Endothelial cell of umbilical vein (primary cell): ENCODE results near the gene GSN. TPM values are rescaled to one million over a fixed set of nuclear protein-coding genes. Genes with fewer than 3 reads are reported as not detected.

Experiments
- BruUV-seq: library from RNA; stranded (reverse); fragments of 400-500 nt; replicated peaks from 2 replicates; lab custom pipeline; 2021; lab: Mats Ljungman, UMichigan
- CTCF ChIA-PET: fragments of 300-600, 350-600 bp; sonication (Branson Sonifier 250); formaldehyde crosslinking; loops from one replicate; lab custom pipeline; 2021; ENCODE audit warnings: antibody characterized with exemption, inconsistent platforms; lab: Charles Lee
- POLR2A ChIA-PET: fragments of 300-600, 350-600 bp; sonication (Branson Sonifier 250); formaldehyde crosslinking; loops from one replicate; lab custom pipeline; 2021; ENCODE audit warnings: antibody characterized with exemption, inconsistent platforms; lab: Charles Lee
- DNase-seq: peaks from one replicate; pipeline ENCODE4 v3.0.0-alpha.2; 2011; ENCODE audit warnings: low read depth, low spot score
- FAIRE-seq: peaks from 2 replicates; lab custom pipeline; 2011; peaks lifted over from hg19 to GRCh38; lab: Jason Lieb, UNC
- H2AFZ ChIP-seq: 2 replicates; pipeline ENCODE4 v1.6.0; 2012; ENCODE audit warnings: low read depth, low read length, control low read depth, inconsistent platforms
- H3K27ac ChIP-seq: 2 replicates; pipeline ENCODE4 v1.5.1; 2011; ENCODE audit warnings: low read depth, mild to moderate bottlenecking, control low read depth, low read length, moderate library complexity; ENCODE audit not compliant: insufficient read depth
- H3K27me3 ChIP-seq, 2 experiments: 2 replicates each; pipeline versions ENCODE4 v1.6.0 to v1.6.1; 2011; ENCODE audit warnings: low read length in 2 of 2, mixed read lengths in 1 of 2; ENCODE audit not compliant: control insufficient read depth in 2 of 2, insufficient read depth in 2 of 2
- H3K36me3 ChIP-seq, 2 experiments: 2 replicates in 1 of 2; 3 replicates in 1 of 2; pipeline ENCODE4 v1.5.1; 2011; ENCODE audit warnings: low read length in 2 of 2, mild to moderate bottlenecking in 1 of 2, moderate library complexity in 1 of 2; ENCODE audit not compliant: control insufficient read depth in 2 of 2, insufficient read depth in 2 of 2; ENCODE audit errors: extremely low read depth in 1 of 2
- H3K4me1 ChIP-seq: 3 replicates; pipeline ENCODE4 v1.5.1; 2011; ENCODE audit warnings: mild to moderate bottlenecking, low read length; ENCODE audit not compliant: control insufficient read depth, insufficient read depth; ENCODE audit errors: extremely low read depth
- H3K4me2 ChIP-seq: 2 replicates; pipeline ENCODE4 v1.6.1; 2011; ENCODE audit warnings: low read length, control low read depth, mixed read lengths; ENCODE audit not compliant: insufficient read depth
- H3K4me3 ChIP-seq, 3 experiments: fragments of 200-600 bp in 1 of 3; sonication (generic), shearing (Covaris generic) in 1 of 3; replicated peaks in 1 of 3; 2 replicates each; pipeline ENCODE4 v1.5.1; 2011 to 2016; ENCODE audit warnings: control low read depth in 3 of 3, low read length in 3 of 3, mild to moderate bottlenecking in 2 of 3, inconsistent platforms in 1 of 3, low read depth in 1 of 3, moderate library complexity in 1 of 3; ENCODE audit not compliant: insufficient read depth in 1 of 3
- H3K79me2 ChIP-seq: 2 replicates; pipeline ENCODE4 v1.6.0; 2012; ENCODE audit warnings: low read length, inconsistent platforms; ENCODE audit not compliant: control insufficient read depth, insufficient read depth
- H3K9ac ChIP-seq: replicated peaks from 2 replicates; pipeline ENCODE3; 2011; ENCODE audit warnings: low read length, control low read depth; ENCODE audit not compliant: insufficient read depth; ENCODE audit errors: extremely low read depth
- H3K9me1 ChIP-seq: replicated peaks from 3 replicates; pipeline ENCODE4 v1.6.0; 2011; ENCODE audit warnings: mild to moderate bottlenecking, low read length; ENCODE audit not compliant: control insufficient read depth, insufficient read depth; ENCODE audit errors: extremely low read depth
- H3K9me3 ChIP-seq: replicated peaks from 2 replicates; pipeline ENCODE4 v1.5.1; 2012; ENCODE audit warnings: low read length, inconsistent platforms; ENCODE audit not compliant: control insufficient read depth, insufficient read depth
- H4K20me1 ChIP-seq: replicated peaks from 2 replicates; pipeline ENCODE3; 2011; ENCODE audit warnings: mild to moderate bottlenecking, low read length; ENCODE audit not compliant: control insufficient read depth, insufficient read depth; ENCODE audit errors: extremely low read depth
- EZH2 ChIP-seq: IDR thresholded peaks from 2 replicates; pipeline ENCODE4 v1.6.1; 2012; ENCODE audit warnings: borderline replicate concordance, low read depth, mild to moderate bottlenecking, moderate library complexity, low read length, inconsistent platforms; ENCODE audit not compliant: severe bottlenecking
- FOS ChIP-seq: IDR thresholded peaks from 2 replicates; pipeline ENCODE4 v1.6.1; 2011; ENCODE audit warnings: mild to moderate bottlenecking, low read length, moderate library complexity, borderline replicate concordance; ENCODE audit not compliant: insufficient read depth
- GATA2 ChIP-seq: IDR thresholded peaks from 2 replicates; pipeline ENCODE4 v1.7.0; 2011; ENCODE audit warnings: low read depth, mild to moderate bottlenecking, moderate library complexity, mixed read lengths, low read length; ENCODE audit not compliant: insufficient read length, insufficient read depth
- JUN ChIP-seq: IDR thresholded peaks from 2 replicates; pipeline ENCODE4 v1.6.1; 2011; ENCODE audit warnings: borderline replicate concordance, low read depth; ENCODE audit not compliant: insufficient read length, insufficient read depth
- MYC ChIP-seq: IDR thresholded peaks from one replicate; pipeline ENCODE4 v1.6.1; 2011; ENCODE audit warnings: mild to moderate bottlenecking, low read depth, low read length
- POLR2A ChIP-seq: IDR thresholded peaks from 2 replicates; pipeline ENCODE4 v1.6.1; 2012; ENCODE audit warnings: low read depth, mild to moderate bottlenecking, control low read depth, low read length
- POLR2AphosphoS5 ChIP-seq: IDR thresholded peaks from 2 replicates; pipeline ENCODE4 v1.6.1; 2012; ENCODE audit warnings: low read depth, mild to moderate bottlenecking, control low read depth, low read length, moderate library complexity; ENCODE audit not compliant: insufficient read depth
- dilution Hi-C: fragments of 300-500 bp; cut with MboI; formaldehyde crosslinking; loops from one replicate; pipeline ENCODE4 v1.15.0; 2019; ENCODE audit warnings: low sequenced_read_pairs; ENCODE audit not compliant: extremely low pct_ligation_motif_present
- intact Hi-C: fragments of 100-400 bp; cut with micrococcal nuclease; formaldehyde crosslinking; loops from one replicate; pipeline ENCODE4 v1.10.0; 2022
- polyA plus RNA-seq, 4 experiments: library from polyadenylated mRNA; depleted of rRNA in 3 of 4; stranded (reverse) in 3 of 4; unstranded in 1 of 4; fragments of >200 nt; gene quantifications; 2 replicates each; pipeline versions ENCODE4 v1.2.1 to v1.2.3, GENCODE V29; 2011 to 2012; ENCODE audit warnings: missing spikeins in 1 of 4
- total RNA-seq: library from RNA; stranded (reverse); gene quantifications from 2 replicates; pipeline ENCODE4 v1.2.3, GENCODE V29; 2021
- TF ChIP-seq, protein P1 (sequence below): IDR thresholded peaks from 2 replicates; pipeline ENCODE4 v1.6.1; 2011; ENCODE audit not compliant: insufficient read depth, insufficient read length
- TF ChIP-seq, protein P2 (sequence below), 2 donors: IDR thresholded peaks; 1 replicate in 1 of 2; 2 replicates in 1 of 2; pipeline ENCODE4 v1.5.1; 2011; ENCODE audit warnings: low read length in 2 of 2, mild to moderate bottlenecking in 2 of 2, moderate library complexity in 2 of 2, control low read depth in 1 of 2, inconsistent platforms in 1 of 2, low read depth in 1 of 2; ENCODE audit not compliant: insufficient read depth in 1 of 2; ENCODE audit errors: extremely low read depth in 1 of 2

Gene GSN
- total and polyA plus RNA-seq, 2 donors (not counting 3 experiments of a cell fraction or from before 2014, with no cell fraction given) = 130 to 232 TPM

DNA sequence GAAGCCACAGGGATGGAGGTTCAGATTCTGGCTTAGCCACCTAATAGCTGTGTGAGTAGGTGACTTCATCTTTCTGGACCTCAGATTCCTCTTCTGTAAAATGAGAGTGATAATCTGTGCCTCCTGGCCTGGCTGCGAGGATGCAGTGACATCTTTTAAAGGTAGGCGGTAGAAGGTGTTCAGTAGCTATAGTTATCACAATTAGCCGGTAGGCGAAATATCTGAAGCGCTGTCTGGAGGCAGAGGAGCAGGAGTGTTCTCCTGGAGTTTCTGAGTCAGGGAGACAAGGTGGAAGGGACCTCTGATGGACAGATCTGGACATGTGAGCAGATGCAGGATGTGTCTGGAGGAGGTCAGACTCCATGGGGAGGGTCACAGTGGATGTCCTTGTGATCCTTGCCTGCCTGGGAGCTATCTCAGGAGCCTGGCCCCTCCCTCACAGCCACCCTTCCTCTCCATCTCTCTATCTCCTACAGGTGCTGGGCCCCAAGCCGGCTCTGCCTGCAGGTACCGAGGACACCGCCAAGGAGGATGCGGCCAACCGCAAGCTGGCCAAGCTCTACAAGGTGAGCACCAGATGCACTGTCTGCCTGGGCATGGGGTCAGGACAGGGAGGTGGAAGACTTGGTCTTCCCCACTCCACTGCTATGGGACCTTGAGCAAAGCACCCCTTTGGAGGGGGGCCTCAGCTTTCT, 45.6 kb downstream of the GSN start:
- Histone ChIP-seq H3K27ac (no peak overlapping the region), H3K4me2 (no peak overlapping the region), H3K4me3 (no peak overlapping the region), H2AFZ (no peak overlapping the region), H3K27me3 (no peaks in the 10 kb centered on the region), H3K36me3 (peaks cover 17 to 36% of the 10 kb centered on the region in 2 experiments), H3K9ac (no peak overlapping the region), H3K79me2 (no peaks in the 10 kb centered on the region), H3K9me1 (no peaks in the 10 kb centered on the region), H3K4me1 (no peaks in the 10 kb centered on the region), H4K20me1 (no peaks in the 10 kb centered on the region), H3K9me3 (no peaks in the 10 kb centered on the region)
- ChIA-PET CTCF (interaction anchor here (1.4 to 6.5 kb wide), 4 partner anchors 36 to 101 kb away, joined by 4 to 43 read pairs (median 14); no protein-coding TSS in a partner anchor), POLR2A (no interaction called here)
- dilution Hi-C loops (no loop called here), intact Hi-C loops (no loop called here)
- no TSS peak for BruUV-seq
- DNase-seq (no peak), FAIRE-seq (no peak)
- TF ChIP-seq, protein P1, sequence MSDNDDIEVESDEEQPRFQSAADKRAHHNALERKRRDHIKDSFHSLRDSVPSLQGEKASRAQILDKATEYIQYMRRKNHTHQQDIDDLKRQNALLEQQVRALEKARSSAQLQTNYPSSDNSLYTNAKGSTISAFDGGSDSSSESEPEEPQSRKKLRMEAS = no peak
- TF ChIP-seq POLR2AphosphoS5 (no peak), POLR2A (no peak), FOS (no peak), EZH2 (no peak), JUN (no peak), GATA2 (no peak), MYC (no peak)
- TF ChIP-seq, protein P2, sequence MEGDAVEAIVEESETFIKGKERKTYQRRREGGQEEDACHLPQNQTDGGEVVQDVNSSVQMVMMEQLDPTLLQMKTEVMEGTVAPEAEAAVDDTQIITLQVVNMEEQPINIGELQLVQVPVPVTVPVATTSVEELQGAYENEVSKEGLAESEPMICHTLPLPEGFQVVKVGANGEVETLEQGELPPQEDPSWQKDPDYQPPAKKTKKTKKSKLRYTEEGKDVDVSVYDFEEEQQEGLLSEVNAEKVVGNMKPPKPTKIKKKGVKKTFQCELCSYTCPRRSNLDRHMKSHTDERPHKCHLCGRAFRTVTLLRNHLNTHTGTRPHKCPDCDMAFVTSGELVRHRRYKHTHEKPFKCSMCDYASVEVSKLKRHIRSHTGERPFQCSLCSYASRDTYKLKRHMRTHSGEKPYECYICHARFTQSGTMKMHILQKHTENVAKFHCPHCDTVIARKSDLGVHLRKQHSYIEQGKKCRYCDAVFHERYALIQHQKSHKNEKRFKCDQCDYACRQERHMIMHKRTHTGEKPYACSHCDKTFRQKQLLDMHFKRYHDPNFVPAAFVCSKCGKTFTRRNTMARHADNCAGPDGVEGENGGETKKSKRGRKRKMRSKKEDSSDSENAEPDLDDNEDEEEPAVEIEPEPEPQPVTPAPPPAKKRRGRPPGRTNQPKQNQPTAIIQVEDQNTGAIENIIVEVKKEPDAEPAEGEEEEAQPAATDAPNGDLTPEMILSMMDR (IDR thresholded peaks at IDR 0.05; ENCODE audit: extremely low read depth in 1 of 2, insufficient read depth in 1 of 2, low read depth in 1 of 2, low read length in 2 of 2) = no peak
